HepG2 (cell line): Measurements from ENCODE around the gene SAMD14. TPM values are rescaled to one million over a fixed set of nuclear protein-coding genes. Genes with fewer than 3 reads are reported as not detected.
A peak's percentile ranks its signal among the peaks of the same experiment; 100 is the strongest.

Source experiments
- ATF7-NPFF ChIP-seq: sonication (generic); formaldehyde crosslinking; IDR thresholded peaks from 2 replicates; pipeline ENCODE4 v1.8.1; 2023; ENCODE audit warnings: mild to moderate bottlenecking, low read depth, missing genetic modification reagents, moderate library complexity
- BCL6 ChIP-seq: IDR thresholded peaks from 2 replicates; pipeline ENCODE4 v1.6.1; 2016; ENCODE audit warnings: missing genetic modification reagents, missing compliant biosample characterization
- BRD4 ChIP-seq: sonication (generic); formaldehyde crosslinking; IDR thresholded peaks from 2 replicates; pipeline ENCODE4 v1.4.0; 2020; ENCODE audit warnings: missing genetic modification reagents
- EEA1 ChIP-seq: sonication (generic); formaldehyde crosslinking; IDR thresholded peaks from 2 replicates; pipeline ENCODE4 v1.5.1; 2020; ENCODE audit warnings: mild to moderate bottlenecking, missing genetic modification reagents, borderline replicate concordance
- EED ChIP-seq: sonication (generic); formaldehyde crosslinking; IDR thresholded peaks from 2 replicates; pipeline ENCODE4 v1.5.0; 2020; ENCODE audit warnings: mild to moderate bottlenecking, missing genetic modification reagents
- EHMT2 ChIP-seq: fragments of 200-600 bp; sonication (generic); IDR thresholded peaks from 2 replicates; pipeline ENCODE4 v1.7.0; 2017; ENCODE audit warnings: antibody characterized with exemption, low read depth, low read length, borderline replicate concordance
- ERF ChIP-seq: IDR thresholded peaks from 2 replicates; pipeline ENCODE4 v1.6.1; 2018; ENCODE audit warnings: missing biosample characterization, missing genetic modification reagents
- FOXA3 ChIP-seq: IDR thresholded peaks from 2 replicates; pipeline ENCODE4 v1.6.1; 2016; ENCODE audit warnings: missing genetic modification reagents, missing compliant biosample characterization
- GATAD1 ChIP-seq: IDR thresholded peaks from 2 replicates; pipeline ENCODE4 v1.6.1; 2016; ENCODE audit warnings: missing genetic modification reagents, missing compliant biosample characterization
- HMGA1 ChIP-seq: sonication (generic); formaldehyde crosslinking; conservative IDR thresholded peaks from 2 replicates; pipeline ENCODE4 v1.4.0; 2020; ENCODE audit warnings: missing genetic modification reagents
- HNF4A ChIP-seq: sonication (generic); formaldehyde crosslinking; IDR thresholded peaks from 2 replicates; pipeline ENCODE4 v1.4.0; 2020; ENCODE audit warnings: missing genetic modification reagents
- HOXA3 ChIP-seq: sonication (generic); formaldehyde crosslinking; IDR thresholded peaks from 2 replicates; pipeline ENCODE4 v1.5.0; 2020; ENCODE audit warnings: missing genetic modification reagents
- ISL2 ChIP-seq: sonication (generic); formaldehyde crosslinking; IDR thresholded peaks from 2 replicates; pipeline ENCODE4 v1.5.0; 2020; ENCODE audit warnings: missing genetic modification reagents
- KDM2A ChIP-seq: sonication (generic); formaldehyde crosslinking; IDR thresholded peaks from 2 replicates; pipeline ENCODE4 v1.4.0; 2020; ENCODE audit warnings: low read depth, missing genetic modification reagents, borderline replicate concordance
- MAZ ChIP-seq, 2 experiments: sonication (generic) in 1 of 2; formaldehyde crosslinking in 1 of 2; IDR thresholded peaks; 2 replicates each; pipeline versions ENCODE4 v1.5.0 to v1.6.1; 2012 to 2020; ENCODE audit warnings: low read depth in 2 of 2, mild to moderate bottlenecking in 2 of 2, borderline replicate concordance in 1 of 2, improper control_type of control experiment in 1 of 2, low read length in 1 of 2, missing genetic modification reagents in 1 of 2, moderate library complexity in 1 of 2
- MED1 ChIP-seq: sonication (generic); formaldehyde crosslinking; IDR thresholded peaks from 2 replicates; pipeline ENCODE4 v1.4.0; 2020; ENCODE audit warnings: missing genetic modification reagents
- PAX8 ChIP-seq: sonication (generic); formaldehyde crosslinking; IDR thresholded peaks from 2 replicates; pipeline ENCODE4 v1.8.0; 2022; ENCODE audit warnings: mild to moderate bottlenecking, missing genetic modification reagents, borderline replicate concordance
- SIN3A ChIP-seq: IDR thresholded peaks from 2 replicates; pipeline ENCODE4 v1.6.1; 2011; ENCODE audit warnings: low read depth, mild to moderate bottlenecking, control low read depth, low read length, borderline replicate concordance
- SMAD1 ChIP-seq: sonication (generic); formaldehyde crosslinking; IDR thresholded peaks from 2 replicates; pipeline ENCODE4 v1.4.0; 2020; ENCODE audit warnings: missing genetic modification reagents, low read depth, mild to moderate bottlenecking, borderline replicate concordance
- SRSF1 ChIP-seq: fragments of 200-400 bp; formaldehyde crosslinking; optimal IDR thresholded peaks from 2 replicates; pipeline ENCODE3; 2017; ENCODE audit warnings: mild to moderate bottlenecking, low read depth, low read length, moderate library complexity
- TBL1XR1 ChIP-seq: fragments of 150-350 bp; IDR thresholded peaks from 2 replicates; pipeline ENCODE4 v1.6.1; 2014; ENCODE audit warnings: borderline replicate concordance, low read length; ENCODE audit not compliant: partially characterized antibody
- ZBTB38 ChIP-seq: sonication (generic); formaldehyde crosslinking; IDR thresholded peaks from 2 replicates; pipeline ENCODE4 v1.5.1; 2020; ENCODE audit warnings: mild to moderate bottlenecking, missing genetic modification reagents
- ZNF326 ChIP-seq: sonication (generic); formaldehyde crosslinking; IDR thresholded peaks from 2 replicates; pipeline ENCODE4 v1.4.0; 2020; ENCODE audit warnings: missing genetic modification reagents, borderline replicate concordance
- ZNF44 ChIP-seq: sonication (generic); formaldehyde crosslinking; IDR thresholded peaks from 2 replicates; pipeline ENCODE4 v1.5.1; 2020; ENCODE audit warnings: mild to moderate bottlenecking, missing genetic modification reagents
- ZSCAN22 ChIP-seq: sonication (generic); formaldehyde crosslinking; IDR thresholded peaks from 2 replicates; pipeline ENCODE4 v1.4.0; 2020; ENCODE audit warnings: mild to moderate bottlenecking, missing genetic modification reagents
- ZXDC ChIP-seq: sonication (generic); formaldehyde crosslinking; IDR thresholded peaks from 2 replicates; pipeline ENCODE4 v1.5.0; 2020; ENCODE audit warnings: mild to moderate bottlenecking, missing genetic modification reagents
- polyA plus RNA-seq, 8 experiments: library from polyadenylated mRNA; depleted of rRNA in 3 of 8; stranded (reverse) in 7 of 8; unstranded in 1 of 8; fragments of >200 nt; fragmentation: Illumina TruSeq in 4 of 8; extraction: Trizol in 4 of 8; gene quantifications; 2 replicates each; pipeline versions ENCODE4 v1.2.1 to v1.2.3, GENCODE V29; 2011 to 2016; ENCODE audit warnings: low read depth in 4 of 8, missing spikeins in 1 of 8, mixed read lengths in 1 of 8; ENCODE audit not compliant: insufficient read depth in 1 of 8
- total RNA-seq, 5 experiments: library from RNA; depleted of rRNA; stranded (reverse); fragments of >200 nt; fragmentation: Illumina TruSeq; extraction: Trizol; gene quantifications; 2 replicates each; pipeline ENCODE4 v1.2.3, GENCODE V29; 2016; ENCODE audit warnings: low read depth in 1 of 5
- TF ChIP-seq, protein P1 (sequence below): fragments of 450-650 bp; IDR thresholded peaks from 2 replicates; pipeline ENCODE4 v1.6.1; 2016

The SAMD14 gene
- total and polyA plus RNA-seq, 2 of the 13 experiments (the other 11 are each of a cell fraction or from before 2014, with no cell fraction given): 0.07 to 0.22 TPM

DNA sequence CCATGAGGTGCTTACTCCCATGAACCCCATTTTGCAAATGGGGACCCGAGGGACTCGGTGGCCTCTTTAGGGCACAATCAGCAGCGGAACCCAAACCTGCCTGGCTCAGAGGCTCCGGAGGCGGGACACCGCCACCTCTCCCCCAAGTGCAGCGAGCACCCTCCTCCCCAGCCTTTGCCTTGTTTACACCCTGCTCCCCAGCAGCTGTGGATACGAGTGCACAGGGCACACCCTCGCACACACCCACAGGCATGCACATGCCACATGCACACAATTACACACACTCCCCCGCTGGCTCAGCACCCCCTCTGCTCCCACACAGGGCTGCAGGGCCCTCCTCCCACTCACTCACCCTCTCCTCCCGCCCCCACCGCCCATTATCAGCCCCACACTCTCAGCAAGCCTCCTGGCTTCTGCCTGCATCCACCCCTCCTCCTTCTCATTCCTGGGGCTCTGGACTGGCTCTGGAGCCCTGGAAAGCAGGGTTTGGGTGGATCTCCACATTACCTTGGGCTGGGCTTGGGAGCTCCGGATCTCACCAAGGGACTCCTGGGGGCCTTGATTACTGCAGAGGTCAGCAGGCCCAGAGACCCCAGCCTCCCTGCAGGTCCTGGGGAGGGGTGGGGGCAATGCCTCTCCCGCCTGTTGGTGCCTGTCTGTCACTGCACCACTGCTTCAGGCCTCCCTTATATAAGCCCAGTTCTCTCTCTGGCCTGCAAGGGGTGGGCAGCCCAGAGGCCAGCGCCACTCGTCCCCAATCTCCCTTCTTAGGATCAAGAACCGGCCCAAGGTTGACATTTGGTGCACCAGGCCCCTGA, 28.4 kb downstream of the SAMD14 start (continued):
- TF ChIP-seq SMAD1 (CRISPR knock-in tag): peak; percentile 25; the same call in 1 of the 2 replicates
- no peak for TF ChIP-seq ZNF44
- peak; percentile 50; the same call in 1 of the 2 replicates for TF ChIP-seq BCL6 (CRISPR knock-in tag)
- TF ChIP-seq KDM2A (CRISPR knock-in tag): no peak
- peak; percentile 56 for TF ChIP-seq HNF4A (CRISPR knock-in tag)
- TF ChIP-seq, protein P1, sequence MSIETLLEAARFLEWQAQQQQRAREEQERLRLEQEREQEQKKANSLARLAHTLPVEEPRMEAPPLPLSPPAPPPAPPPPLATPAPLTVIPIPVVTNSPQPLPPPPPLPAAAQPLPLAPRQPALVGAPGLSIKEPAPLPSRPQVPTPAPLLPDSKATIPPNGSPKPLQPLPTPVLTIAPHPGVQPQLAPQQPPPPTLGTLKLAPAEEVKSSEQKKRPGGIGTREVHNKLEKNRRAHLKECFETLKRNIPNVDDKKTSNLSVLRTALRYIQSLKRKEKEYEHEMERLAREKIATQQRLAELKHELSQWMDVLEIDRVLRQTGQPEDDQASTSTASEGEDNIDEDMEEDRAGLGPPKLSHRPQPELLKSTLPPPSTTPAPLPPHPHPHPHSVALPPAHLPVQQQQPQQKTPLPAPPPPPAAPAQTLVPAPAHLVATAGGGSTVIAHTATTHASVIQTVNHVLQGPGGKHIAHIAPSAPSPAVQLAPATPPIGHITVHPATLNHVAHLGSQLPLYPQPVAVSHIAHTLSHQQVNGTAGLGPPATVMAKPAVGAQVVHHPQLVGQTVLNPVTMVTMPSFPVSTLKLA: 0 out of 2 replicates have a peak, but pooled peaks have one; percentile 20
- no peak for TF ChIP-seq PAX8
- TF ChIP-seq EHMT2: no peak
- TF ChIP-seq MAZ (IDR thresholded peaks at IDR 0.05; ENCODE audit: borderline replicate concordance, low read depth, low read length): no peak
- peak; percentile 66 for TF ChIP-seq MAZ (CRISPR knock-in tag; IDR thresholded peaks at IDR 0.05; ENCODE audit: low read depth)
- peak; percentile 75; the same call in 1 of the 2 replicates for TF ChIP-seq ATF7-NPFF (CRISPR knock-in tag)
- TF ChIP-seq ISL2 (CRISPR knock-in tag): 0 out of 2 replicates have a peak, but pooled peaks have one; percentile 9
- TF ChIP-seq BRD4: peak; percentile 79; the same call in 1 of the 2 replicates
- 0 out of 2 replicates have a peak, but pooled peaks have one; percentile 25 for TF ChIP-seq GATAD1 (CRISPR knock-in tag)
- TF ChIP-seq FOXA3 (CRISPR knock-in tag): peak; percentile 84
- 0 out of 2 replicates have a peak, but pooled peaks have one; percentile 27 for TF ChIP-seq EED
- TF ChIP-seq TBL1XR1: no peak
- 0 out of 2 replicates have a peak, but pooled peaks have one; percentile 61 for TF ChIP-seq ZXDC (CRISPR knock-in tag)
- TF ChIP-seq ZBTB38 (CRISPR knock-in tag): peak; percentile 82
- TF ChIP-seq HOXA3 (CRISPR knock-in tag): peak; percentile 64
- no peak for TF ChIP-seq ZSCAN22 (CRISPR knock-in tag)
- no peak for TF ChIP-seq ZNF326 (CRISPR knock-in tag)
- no peak for TF ChIP-seq EEA1
- 0 out of 2 replicates have a peak, but pooled peaks have one; percentile 44 for TF ChIP-seq ERF (CRISPR knock-in tag)
- TF ChIP-seq HMGA1 (CRISPR knock-in tag): no peak
- TF ChIP-seq SIN3A: peak; percentile 69; the same call in 1 of the 2 replicates
- TF ChIP-seq MED1: peak; percentile 61
- TF ChIP-seq SRSF1: peak; percentile 9
